ENCODE data around the gene TMPRSS2. TPM values are rescaled to one million over a fixed set of nuclear protein-coding genes. Genes with fewer than 3 reads are reported as not detected.

Gene TMPRSS2
- total RNA-seq, 1 donor from 2014 or later: 0.99 TPM

DNA sequence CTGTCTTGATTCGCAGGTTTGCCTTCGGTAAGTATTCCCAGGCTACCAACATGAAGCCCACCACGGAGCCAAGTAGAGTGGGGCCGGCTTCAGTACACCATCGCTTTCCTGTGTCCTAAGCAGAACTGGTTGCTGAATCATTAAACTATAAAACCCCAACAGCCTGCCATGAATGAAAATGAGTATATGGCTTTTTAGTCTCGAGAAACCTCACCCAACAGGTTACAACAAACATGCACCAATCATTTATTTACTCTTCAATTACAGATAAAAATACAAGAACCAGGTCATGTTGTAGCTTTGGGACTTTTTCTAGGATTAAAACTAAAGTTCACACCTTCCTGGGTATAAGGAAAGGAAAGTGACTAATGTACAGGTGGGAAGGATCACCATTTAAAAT, 7.6 kb downstream of the TMPRSS2 start:
- no peaks in the 10 kb centered on the region for H3K9me3 ChIP-seq (ENCODE audit: low read depth)
- TF ChIP-seq, protein P1, sequence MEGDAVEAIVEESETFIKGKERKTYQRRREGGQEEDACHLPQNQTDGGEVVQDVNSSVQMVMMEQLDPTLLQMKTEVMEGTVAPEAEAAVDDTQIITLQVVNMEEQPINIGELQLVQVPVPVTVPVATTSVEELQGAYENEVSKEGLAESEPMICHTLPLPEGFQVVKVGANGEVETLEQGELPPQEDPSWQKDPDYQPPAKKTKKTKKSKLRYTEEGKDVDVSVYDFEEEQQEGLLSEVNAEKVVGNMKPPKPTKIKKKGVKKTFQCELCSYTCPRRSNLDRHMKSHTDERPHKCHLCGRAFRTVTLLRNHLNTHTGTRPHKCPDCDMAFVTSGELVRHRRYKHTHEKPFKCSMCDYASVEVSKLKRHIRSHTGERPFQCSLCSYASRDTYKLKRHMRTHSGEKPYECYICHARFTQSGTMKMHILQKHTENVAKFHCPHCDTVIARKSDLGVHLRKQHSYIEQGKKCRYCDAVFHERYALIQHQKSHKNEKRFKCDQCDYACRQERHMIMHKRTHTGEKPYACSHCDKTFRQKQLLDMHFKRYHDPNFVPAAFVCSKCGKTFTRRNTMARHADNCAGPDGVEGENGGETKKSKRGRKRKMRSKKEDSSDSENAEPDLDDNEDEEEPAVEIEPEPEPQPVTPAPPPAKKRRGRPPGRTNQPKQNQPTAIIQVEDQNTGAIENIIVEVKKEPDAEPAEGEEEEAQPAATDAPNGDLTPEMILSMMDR (IDR thresholded peaks at IDR 0.05): no peak
- TF ChIP-seq EZH2 (IDR thresholded peaks at IDR 0.05) (no peak), EZH2phosphoT487 (IDR thresholded peaks at IDR 0.05) (no peak)
- H4K20me1 ChIP-seq (ENCODE audit: low read depth): no peaks in the 10 kb centered on the region
- H3K4me1 ChIP-seq: no peaks in the 10 kb centered on the region
- peaks cover 3% of the 10 kb centered on the region for H3K79me2 ChIP-seq (ENCODE audit: low read depth)
- no peak overlapping the region for H3K4me3 Mint-ChIP-seq
- H3K27me3 Mint-ChIP-seq (ENCODE audit: insufficient read depth, low read depth): peaks cover 10% of the 10 kb centered on the region
- no peaks in the 10 kb centered on the region for H3K36me3 ChIP-seq
- no peaks in the 10 kb centered on the region for H3K4me1 Mint-ChIP-seq
- no peak for DNase-seq (ENCODE audit: low spot score)
- peaks cover 6% of the 10 kb centered on the region for H3K27me3 ChIP-seq
- no peak overlapping the region for H3K9ac ChIP-seq
- no peak overlapping the region for H3K27ac ChIP-seq
- H2AFZ ChIP-seq (replicated peaks): no peak overlapping the region
- H3K4me3 ChIP-seq: no peak overlapping the region
- no peak overlapping the region for H3K4me2 ChIP-seq
- H3F3A ChIP-seq (ENCODE audit: low read depth): no peaks in the 10 kb centered on the region
- H3K36me3 Mint-ChIP-seq: no peaks in the 10 kb centered on the region
- no peaks in the 10 kb centered on the region for H3K9me3 Mint-ChIP-seq
- no peak overlapping the region for H3K27ac Mint-ChIP-seq

DNA sequence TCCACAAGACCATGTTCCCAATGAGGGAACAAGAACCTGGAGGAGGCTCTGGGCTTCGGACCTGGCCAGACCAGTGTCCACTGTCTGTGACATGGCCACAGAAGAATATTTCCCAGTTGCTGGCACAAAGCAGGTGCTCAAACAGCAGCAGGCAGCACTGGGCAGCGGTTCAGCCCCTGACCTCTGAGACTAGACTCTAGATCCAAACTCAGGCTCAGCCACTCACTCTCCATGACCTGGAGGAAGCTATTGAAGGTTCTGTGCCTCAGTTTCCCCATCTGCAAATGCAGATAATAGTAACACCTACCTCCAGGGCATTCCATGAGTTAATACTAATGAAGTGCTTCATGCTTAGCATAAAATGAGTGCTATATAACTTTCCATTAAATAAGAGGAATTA, 8.0 kb downstream of the TMPRSS2 start:
- Histone ChIP-seq H3F3A (ENCODE audit: low read depth) (no peaks in the 10 kb centered on the region), H3K4me2 (no peak overlapping the region), H3K27me3 (peaks cover 1% of the 10 kb centered on the region), H3K36me3 (no peaks in the 10 kb centered on the region), H2AFZ (replicated peaks) (no peak overlapping the region), H3K4me3 (no peak overlapping the region), H3K4me1 (no peaks in the 10 kb centered on the region), H3K27ac (no peak overlapping the region), H3K9ac (no peak overlapping the region), H3K9me3 (ENCODE audit: low read depth) (no peaks in the 10 kb centered on the region), H4K20me1 (ENCODE audit: low read depth) (no peaks in the 10 kb centered on the region), H3K79me2 (ENCODE audit: low read depth) (peaks cover 3% of the 10 kb centered on the region)
- no peak for TF ChIP-seq EZH2phosphoT487 (IDR thresholded peaks at IDR 0.05)
- no peak for TF ChIP-seq EZH2 (IDR thresholded peaks at IDR 0.05)
- TF ChIP-seq, protein P1 (IDR thresholded peaks at IDR 0.05): no peak
- no peaks in the 10 kb centered on the region for H3K9me3 Mint-ChIP-seq
- no peaks in the 10 kb centered on the region for H3K36me3 Mint-ChIP-seq
- no peak for DNase-seq (ENCODE audit: low spot score)
- H3K4me1 Mint-ChIP-seq: no peaks in the 10 kb centered on the region
- H3K4me3 Mint-ChIP-seq: no peak overlapping the region
- peaks cover 7% of the 10 kb centered on the region for H3K27me3 Mint-ChIP-seq (ENCODE audit: insufficient read depth, low read depth)
- no peak overlapping the region for H3K27ac Mint-ChIP-seq

DNA sequence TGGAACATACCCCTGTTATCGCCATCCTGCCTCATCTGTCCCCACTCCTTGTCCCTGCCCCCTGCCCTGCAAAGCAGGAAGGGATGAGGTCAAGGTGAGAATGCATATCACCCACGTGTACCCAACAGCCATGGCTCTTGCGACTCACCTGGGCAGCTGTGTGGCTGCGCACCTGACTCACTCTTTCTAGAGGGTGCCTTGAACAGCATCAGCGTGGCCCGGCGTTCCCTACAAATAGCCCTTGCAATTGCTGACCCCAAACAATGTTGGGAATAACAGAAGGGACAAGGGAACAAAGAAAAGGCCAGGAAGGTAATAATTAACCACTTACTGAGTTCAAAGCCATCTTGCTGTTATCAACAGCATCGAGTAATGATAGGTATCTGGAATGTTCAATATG, 10.2 kb downstream of the TMPRSS2 start:
- Mint-ChIP-seq H3K9me3 (no peaks in the 10 kb centered on the region), H3K27ac (no peak overlapping the region), H3K4me3 (no peak overlapping the region), H3K27me3 (ENCODE audit: insufficient read depth, low read depth) (peaks cover 5% of the 10 kb centered on the region), H3K4me1 (no peaks in the 10 kb centered on the region), H3K36me3 (no peaks in the 10 kb centered on the region)
- TF ChIP-seq, protein P1 (IDR thresholded peaks at IDR 0.05): no peak
- TF ChIP-seq EZH2phosphoT487 (IDR thresholded peaks at IDR 0.05): no peak
- TF ChIP-seq EZH2 (IDR thresholded peaks at IDR 0.05): no peak
- Histone ChIP-seq H3K4me1 (no peaks in the 10 kb centered on the region), H3K27ac (no peak overlapping the region), H3F3A (ENCODE audit: low read depth) (no peaks in the 10 kb centered on the region), H2AFZ (replicated peaks) (no peak overlapping the region), H3K27me3 (no peaks in the 10 kb centered on the region), H4K20me1 (ENCODE audit: low read depth) (no peaks in the 10 kb centered on the region), H3K9me3 (ENCODE audit: low read depth) (no peaks in the 10 kb centered on the region), H3K79me2 (ENCODE audit: low read depth) (peaks cover 3% of the 10 kb centered on the region), H3K4me3 (no peak overlapping the region), H3K36me3 (no peaks in the 10 kb centered on the region), H3K9ac (no peak overlapping the region), H3K4me2 (no peak overlapping the region)
- no peak for DNase-seq (ENCODE audit: low spot score)
